ENCODE results near the gene ZNF831.
A peak's percentile ranks its signal among the peaks of the same experiment; 100 is the strongest.

The ZNF831 gene

DNA sequence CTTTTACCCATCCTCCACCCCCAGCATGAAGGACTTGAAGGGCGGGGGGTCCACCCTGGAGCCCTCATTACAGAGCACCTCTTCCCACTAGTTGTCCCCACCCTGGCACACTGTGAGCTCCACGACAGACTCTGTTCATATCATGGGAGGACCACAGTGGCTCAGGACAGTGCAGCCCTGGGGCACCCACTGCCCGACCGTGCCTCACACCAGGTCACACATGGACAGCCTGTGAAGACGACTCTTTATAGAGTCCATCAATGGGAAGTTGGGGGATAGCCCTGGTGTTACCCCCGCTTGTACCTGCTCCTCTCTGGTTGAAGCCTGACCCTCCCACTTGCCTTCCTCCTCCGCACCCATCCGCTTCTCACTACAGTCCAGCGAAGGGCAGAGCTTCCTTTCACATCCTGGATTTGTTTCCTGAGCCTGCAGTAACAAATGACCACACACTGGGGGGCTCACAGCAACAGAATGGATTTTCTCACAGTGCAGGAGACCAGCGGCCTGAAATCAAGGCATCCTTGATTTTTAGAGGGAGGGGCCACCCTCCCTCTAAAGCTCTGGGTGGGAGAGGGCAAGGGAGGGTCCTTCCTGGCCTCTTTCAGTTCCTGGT, 15.5 kb downstream of the ZNF831 start:
- H3K4me3 Mint-ChIP-seq = peak overlapping the region; percentile 77
- peaks cover 15% of the 10 kb centered on the region for H3K36me3 Mint-ChIP-seq
- peak overlapping the region; percentile 86 for H3K27ac Mint-ChIP-seq

DNA sequence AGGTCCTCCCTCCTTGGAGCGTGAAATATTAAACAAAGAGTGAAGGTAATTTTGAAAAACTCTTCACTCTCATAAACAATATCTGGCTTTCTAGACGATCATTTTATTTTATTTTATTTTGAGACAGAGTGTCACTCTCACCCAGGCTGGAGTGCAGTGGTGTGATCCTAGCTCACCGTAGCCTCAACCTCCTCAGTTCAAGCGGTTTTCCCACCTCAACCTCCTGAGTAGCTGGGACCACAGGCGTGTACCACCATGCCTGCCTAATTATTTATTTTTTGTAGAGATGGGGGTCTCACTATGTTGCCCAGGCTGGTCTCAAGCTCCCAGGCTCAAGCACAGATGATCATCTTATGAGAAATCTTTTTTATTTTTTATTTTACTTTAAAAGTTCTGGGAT, 16.4 kb downstream of the ZNF831 start:
- peaks cover 90% of the 10 kb centered on the region for H3K4me1 Mint-ChIP-seq
- H3K36me3 Mint-ChIP-seq = peaks cover 17% of the 10 kb centered on the region
- no peak overlapping the region for H3K4me3 Mint-ChIP-seq
- no peaks in the 10 kb centered on the region for H3K27me3 Mint-ChIP-seq
- peak overlapping the region; percentile 80 for H3K27ac Mint-ChIP-seq
- no peaks in the 10 kb centered on the region for H3K9me3 Mint-ChIP-seq

More for the DNA sequence above, 15.5 kb downstream of the ZNF831 start:
- no peaks in the 10 kb centered on the region for H3K9me3 Mint-ChIP-seq
- peaks cover 96% of the 10 kb centered on the region for H3K4me1 Mint-ChIP-seq
- H3K27me3 Mint-ChIP-seq = no peaks in the 10 kb centered on the region

DNA sequence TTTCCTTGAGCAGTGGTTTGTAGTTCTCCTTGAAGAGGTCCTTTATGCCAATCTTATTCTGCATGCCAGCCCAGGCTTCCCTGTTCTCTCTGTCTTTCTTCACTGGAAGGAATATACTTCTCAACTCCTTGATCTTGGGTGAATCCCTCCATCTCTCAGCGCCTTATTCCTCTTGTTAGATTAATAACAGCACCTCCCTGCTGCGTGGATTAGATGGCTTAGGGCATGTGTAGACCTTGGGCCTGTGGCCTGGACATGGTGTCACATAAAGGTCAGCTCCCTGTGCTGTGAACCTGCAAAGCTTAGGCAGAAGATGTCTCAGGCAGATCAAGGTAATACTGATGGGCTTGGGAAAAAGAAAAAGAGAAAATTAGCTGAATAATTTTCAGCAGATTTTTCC, 18.3 kb downstream of the ZNF831 start:
- H3K4me1 Mint-ChIP-seq = peaks cover 76% of the 10 kb centered on the region
- H3K4me3 Mint-ChIP-seq = no peak overlapping the region
- no peaks in the 10 kb centered on the region for H3K27me3 Mint-ChIP-seq
- no peak overlapping the region for H3K27ac Mint-ChIP-seq
- H3K36me3 Mint-ChIP-seq = peaks cover 12% of the 10 kb centered on the region
- no peaks in the 10 kb centered on the region for H3K9me3 Mint-ChIP-seq

DNA sequence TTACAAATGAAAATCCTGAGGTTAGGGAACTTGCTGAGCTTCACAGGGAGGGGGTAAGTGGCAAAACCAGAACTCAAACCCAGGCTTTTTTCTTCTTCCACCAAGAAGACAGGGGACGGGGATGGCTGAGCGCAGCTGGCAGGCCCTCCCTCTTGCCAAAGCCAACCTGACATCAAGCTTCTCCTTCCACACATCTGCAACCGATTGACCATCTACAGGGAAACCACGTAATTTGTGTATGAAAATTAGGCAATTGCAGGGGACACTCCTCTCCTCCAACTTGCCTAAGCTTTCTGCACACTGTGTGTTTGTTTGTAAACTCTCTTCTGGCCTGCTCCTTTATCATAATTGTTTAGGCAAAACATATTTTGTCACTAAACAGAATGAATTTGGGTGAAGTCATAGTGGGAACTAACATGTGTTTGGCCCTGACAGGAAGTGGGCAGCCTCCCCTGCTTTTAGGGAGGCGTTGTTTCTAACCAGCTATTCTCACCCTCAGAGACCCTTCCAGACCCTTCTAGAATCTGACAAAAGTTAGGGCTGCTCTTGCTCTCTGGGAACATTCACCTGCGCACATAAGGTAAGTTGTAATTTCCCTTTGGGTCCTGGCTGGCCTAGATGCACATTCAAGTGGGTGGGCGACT, 18.9 kb downstream of the ZNF831 start:
- Mint-ChIP-seq H3K27ac (peak overlapping the region; percentile 62), H3K9me3 (no peaks in the 10 kb centered on the region), H3K36me3 (peaks cover 12% of the 10 kb centered on the region), H3K4me3 (peak overlapping the region; percentile 36), H3K4me1 (peaks cover 76% of the 10 kb centered on the region), H3K27me3 (no peaks in the 10 kb centered on the region)

DNA sequence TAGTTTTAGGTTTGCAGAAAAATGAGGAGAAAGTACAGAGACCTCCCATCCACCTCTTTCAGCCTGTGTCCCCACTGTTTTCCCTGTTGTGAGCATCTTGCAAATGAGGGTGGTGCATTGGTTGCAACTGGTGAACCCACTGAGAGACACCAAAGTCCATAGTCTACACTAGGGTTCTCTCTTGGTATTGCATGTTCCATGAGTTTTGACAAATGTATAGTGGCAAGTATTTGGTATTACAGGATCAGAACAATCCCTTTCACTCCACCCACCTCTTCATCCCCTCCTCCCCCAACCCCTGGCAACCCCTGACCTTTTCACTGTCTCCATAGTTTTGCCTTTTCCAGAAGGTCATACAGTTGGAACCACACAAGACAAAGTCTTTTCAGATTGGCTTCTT, 20.1 kb downstream of the ZNF831 start:
- H3K27me3 Mint-ChIP-seq = no peaks in the 10 kb centered on the region
- no peaks in the 10 kb centered on the region for H3K9me3 Mint-ChIP-seq
- no peak overlapping the region for H3K27ac Mint-ChIP-seq
- H3K36me3 Mint-ChIP-seq = peaks cover 14% of the 10 kb centered on the region
- H3K4me3 Mint-ChIP-seq = no peak overlapping the region
- peaks cover 76% of the 10 kb centered on the region for H3K4me1 Mint-ChIP-seq

DNA sequence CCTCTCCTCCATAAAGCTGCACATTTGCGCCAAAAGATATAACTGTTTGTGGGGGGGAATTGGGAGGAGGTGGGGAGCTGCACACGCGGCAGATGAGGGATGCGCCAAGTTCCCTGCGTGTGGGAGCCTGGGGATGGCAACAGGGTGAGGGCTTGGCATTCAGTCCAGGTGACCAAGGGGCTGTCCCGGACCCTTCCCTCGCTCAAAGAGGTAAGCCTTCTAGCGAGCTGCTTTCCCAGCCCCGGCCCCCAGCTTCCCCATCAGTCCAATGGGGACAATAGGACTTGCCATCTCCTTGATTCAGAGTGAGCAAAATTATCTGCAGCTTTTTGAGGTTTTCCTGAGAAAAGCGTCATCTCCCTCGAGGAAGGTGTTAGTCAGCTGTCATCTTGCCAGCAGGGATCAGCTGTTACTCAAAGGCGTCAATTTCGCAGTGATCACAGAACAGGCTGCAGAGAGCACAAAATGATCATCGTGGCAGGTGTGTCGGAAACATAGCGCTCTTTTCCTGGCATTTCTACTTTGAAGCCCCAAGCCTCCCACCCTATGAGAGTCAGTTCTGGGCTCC, 21.3 kb downstream of the ZNF831 start:
- Mint-ChIP-seq H3K4me3 (no peak overlapping the region), H3K9me3 (no peaks in the 10 kb centered on the region), H3K27ac (no peak overlapping the region), H3K27me3 (no peaks in the 10 kb centered on the region), H3K4me1 (peaks cover 64% of the 10 kb centered on the region), H3K36me3 (peaks cover 14% of the 10 kb centered on the region)

DNA sequence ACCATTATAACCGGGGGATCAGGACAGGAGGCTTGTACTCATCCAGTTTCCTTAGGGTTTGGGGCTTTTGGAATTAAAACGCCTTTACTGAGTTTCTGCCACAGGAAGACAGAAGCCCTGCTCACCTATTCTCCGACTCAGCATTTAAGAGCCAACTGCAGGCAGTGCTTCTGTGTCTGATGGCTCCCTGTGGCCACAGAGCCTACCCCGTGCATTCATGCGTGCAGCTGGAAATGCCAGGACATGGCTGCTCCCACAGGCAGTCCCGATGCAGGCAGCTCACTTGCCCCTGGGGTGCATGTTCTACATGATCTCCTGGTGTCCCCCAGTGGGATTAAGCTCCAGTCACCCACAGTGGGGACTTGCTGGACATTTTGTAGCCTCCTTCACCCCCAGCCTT, 22.2 kb downstream of the ZNF831 start:
- peaks cover 15% of the 10 kb centered on the region for H3K36me3 Mint-ChIP-seq
- peaks cover 61% of the 10 kb centered on the region for H3K4me1 Mint-ChIP-seq
- H3K9me3 Mint-ChIP-seq = no peaks in the 10 kb centered on the region
- no peaks in the 10 kb centered on the region for H3K27me3 Mint-ChIP-seq
- no peak overlapping the region for H3K27ac Mint-ChIP-seq
- no peak overlapping the region for H3K4me3 Mint-ChIP-seq

DNA sequence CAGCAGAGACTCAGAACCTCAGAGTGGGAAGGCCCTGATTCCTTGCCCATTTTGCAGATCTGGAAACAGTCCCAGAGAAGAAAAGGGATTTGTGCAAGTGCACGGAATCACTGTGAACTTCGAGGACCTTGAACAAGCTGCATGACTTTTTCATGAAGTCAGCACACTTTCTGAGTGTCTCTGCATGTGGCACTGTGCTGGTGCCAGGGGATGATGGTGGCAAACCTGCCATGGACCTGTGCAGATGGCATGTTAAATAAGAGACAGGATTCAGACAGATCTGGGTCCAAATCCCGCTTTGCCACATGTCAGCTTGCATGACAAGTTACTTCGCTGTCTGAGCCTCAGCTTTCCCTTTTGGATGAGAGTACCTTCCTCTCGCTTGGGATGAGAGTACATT, 26.8 kb downstream of the ZNF831 start:
- Mint-ChIP-seq H3K36me3 (peaks cover 6% of the 10 kb centered on the region), H3K27me3 (no peaks in the 10 kb centered on the region), H3K27ac (peak overlapping the region; percentile 41), H3K4me1 (peaks cover 26% of the 10 kb centered on the region), H3K9me3 (no peaks in the 10 kb centered on the region), H3K4me3 (no peak overlapping the region)

DNA sequence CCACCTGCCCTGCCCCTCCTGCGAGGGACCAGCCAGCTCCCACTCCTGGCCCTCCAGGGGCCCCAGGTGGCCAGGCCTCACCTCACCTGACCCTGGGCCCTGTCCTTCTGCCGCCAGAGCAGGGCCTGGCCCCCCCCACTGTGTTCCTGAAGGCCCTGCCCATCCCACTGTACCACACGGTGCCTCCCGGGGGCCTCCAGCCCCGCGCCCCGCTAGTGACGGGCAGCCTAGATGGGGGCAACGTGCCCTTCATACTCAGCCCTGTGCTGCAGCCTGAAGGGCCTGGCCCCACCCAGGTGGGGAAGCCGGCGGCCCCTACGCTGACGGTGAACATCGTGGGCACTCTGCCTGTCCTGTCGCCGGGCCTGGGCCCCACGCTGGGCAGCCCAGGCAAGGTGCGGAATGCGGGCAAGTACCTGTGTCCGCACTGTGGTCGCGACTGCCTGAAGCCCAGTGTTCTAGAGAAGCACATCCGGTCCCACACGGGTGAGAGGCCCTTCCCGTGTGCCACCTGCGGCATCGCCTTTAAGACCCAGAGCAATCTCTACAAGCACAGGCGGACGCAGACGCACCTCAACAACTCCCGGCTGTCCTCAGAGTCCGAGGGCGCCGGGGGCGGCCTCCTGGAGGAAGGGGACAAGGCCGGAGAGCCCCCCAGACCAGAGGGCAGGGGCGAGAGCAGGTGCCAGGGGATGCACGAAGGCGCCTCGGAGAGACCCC, 27.6 kb downstream of the ZNF831 start:
- Mint-ChIP-seq H3K4me3 (no peak overlapping the region), H3K27me3 (no peaks in the 10 kb centered on the region), H3K9me3 (no peaks in the 10 kb centered on the region), H3K4me1 (peaks cover 26% of the 10 kb centered on the region), H3K27ac (no peak overlapping the region), H3K36me3 (peaks cover 6% of the 10 kb centered on the region)

DNA sequence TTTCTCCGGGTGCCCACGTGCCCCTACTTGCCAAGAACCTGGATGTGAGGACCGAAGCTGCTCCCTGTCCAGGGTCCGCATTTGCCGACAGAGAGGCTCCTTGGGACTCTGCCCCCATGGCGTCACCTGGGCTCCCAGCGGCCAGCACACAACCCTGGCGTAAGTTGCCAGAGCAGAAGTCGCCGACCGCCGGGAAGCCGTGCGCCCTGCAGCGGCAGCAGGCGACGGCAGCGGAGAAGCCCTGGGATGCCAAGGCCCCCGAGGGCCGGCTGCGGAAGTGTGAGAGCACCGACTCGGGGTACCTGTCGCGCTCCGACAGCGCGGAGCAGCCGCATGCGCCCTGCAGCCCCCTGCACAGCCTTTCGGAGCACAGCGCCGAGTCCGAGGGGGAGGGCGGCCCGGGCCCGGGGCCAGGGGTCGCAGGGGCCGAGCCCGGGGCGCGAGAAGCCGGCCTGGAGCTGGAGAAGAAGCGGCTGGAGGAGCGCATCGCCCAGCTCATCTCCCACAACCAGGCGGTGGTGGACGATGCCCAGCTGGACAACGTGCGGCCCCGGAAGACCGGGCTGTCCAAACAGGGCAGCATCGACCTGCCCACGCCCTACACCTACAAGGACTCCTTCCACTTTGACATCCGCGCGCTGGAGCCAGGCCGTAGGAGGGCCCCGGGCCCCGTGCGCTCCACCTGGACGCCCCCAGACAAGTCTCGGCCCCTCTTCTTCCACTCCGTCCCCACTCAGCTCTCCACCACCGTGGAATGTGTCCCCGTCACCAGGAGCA, 28.3 kb downstream of the ZNF831 start:
- Mint-ChIP-seq H3K9me3 (no peaks in the 10 kb centered on the region), H3K27me3 (no peaks in the 10 kb centered on the region), H3K4me3 (no peak overlapping the region), H3K36me3 (peaks cover 11% of the 10 kb centered on the region), H3K27ac (no peak overlapping the region), H3K4me1 (peaks cover 26% of the 10 kb centered on the region)

DNA sequence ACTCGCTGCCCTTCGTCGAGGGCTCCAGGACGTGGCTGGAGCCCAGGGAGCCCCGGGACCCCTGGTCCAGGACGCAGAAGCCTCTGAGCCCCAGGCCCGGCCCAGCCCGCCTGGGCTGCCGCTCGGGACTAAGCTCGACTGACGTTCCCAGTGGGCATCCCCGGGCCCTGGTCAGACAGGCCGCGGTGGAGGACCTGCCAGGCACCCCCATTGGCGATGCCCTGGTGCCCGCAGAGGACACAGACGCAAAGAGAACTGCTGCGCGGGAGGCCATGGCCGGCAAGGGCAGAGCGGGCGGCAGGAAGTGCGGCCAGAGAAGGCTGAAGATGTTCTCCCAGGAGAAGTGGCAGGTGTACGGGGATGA, 28.9 kb downstream of the ZNF831 start:
- H3K27ac Mint-ChIP-seq = no peak overlapping the region
- H3K27me3 Mint-ChIP-seq = no peaks in the 10 kb centered on the region
- H3K9me3 Mint-ChIP-seq = no peaks in the 10 kb centered on the region
- H3K4me3 Mint-ChIP-seq = no peak overlapping the region
- peaks cover 20% of the 10 kb centered on the region for H3K4me1 Mint-ChIP-seq
- peaks cover 10% of the 10 kb centered on the region for H3K36me3 Mint-ChIP-seq

DNA sequence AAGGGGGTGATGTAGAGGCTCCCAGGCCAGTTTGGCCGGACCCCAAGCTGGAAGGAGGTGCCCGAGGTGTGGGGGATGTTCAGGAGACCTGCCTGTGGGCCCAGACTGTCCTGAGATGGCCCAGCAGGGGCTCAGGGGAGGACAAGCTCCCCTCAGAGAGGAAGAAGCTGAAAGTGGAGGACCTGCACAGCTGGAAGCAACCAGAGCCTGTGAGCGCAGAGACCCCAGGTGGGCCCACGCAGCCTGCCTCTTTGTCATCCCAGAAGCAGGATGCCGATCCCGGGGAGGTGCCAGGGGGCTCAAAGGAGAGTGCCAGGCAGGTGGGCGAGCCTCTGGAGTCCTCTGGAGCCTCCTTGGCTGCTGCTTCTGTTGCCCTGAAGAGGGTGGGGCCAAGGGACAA, 29.7 kb downstream of the ZNF831 start:
- H3K4me3 Mint-ChIP-seq = no peak overlapping the region
- H3K36me3 Mint-ChIP-seq = peaks cover 6% of the 10 kb centered on the region
- H3K27me3 Mint-ChIP-seq = no peaks in the 10 kb centered on the region
- H3K9me3 Mint-ChIP-seq = no peaks in the 10 kb centered on the region
- peaks cover 12% of the 10 kb centered on the region for H3K4me1 Mint-ChIP-seq
- no peak overlapping the region for H3K27ac Mint-ChIP-seq

DNA sequence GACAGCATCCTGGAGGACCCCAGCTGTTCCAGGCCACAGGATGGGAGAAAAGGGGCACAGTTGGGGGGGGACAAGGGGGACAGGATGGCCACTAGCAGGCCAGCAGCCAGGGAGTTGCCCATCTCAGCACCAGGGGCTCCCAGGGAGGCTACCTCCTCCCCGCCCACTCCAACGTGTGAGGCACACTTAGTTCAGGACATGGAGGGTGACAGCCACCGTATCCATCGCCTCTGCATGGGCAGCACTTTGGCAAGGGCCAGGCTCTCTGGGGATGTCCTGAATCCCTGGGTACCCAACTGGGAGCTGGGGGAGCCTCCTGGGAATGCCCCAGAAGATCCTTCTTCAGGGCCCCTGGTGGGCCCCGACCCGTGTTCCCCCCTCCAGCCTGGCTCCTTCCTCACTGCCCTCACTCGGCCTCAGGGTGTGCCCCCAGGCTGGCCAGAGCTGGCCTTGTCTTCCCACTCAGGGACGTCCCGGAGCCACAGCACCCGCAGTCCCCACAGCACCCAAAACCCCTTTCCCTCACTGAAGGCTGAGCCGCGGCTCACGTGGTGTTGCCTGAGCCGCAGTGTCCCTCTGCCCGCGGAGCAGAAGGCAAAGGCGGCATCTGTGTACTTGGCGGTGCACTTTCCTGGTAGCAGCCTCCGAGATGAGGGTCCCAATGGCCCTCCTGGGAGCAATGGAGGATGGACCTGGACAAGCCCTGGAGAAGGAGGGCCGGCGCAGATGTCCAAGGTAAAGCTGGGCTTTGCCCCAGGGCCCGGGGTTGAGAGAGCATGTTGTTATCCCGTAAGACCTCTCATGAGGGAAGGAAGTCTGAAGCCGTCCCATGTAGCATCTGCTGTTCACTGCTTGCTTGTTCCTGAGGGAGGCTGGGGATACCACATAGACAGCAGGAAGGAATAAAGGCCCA, 30.7 kb downstream of the ZNF831 start:
- Mint-ChIP-seq H3K36me3 (peaks cover 13% of the 10 kb centered on the region), H3K27me3 (no peaks in the 10 kb centered on the region), H3K4me1 (peaks cover 7% of the 10 kb centered on the region), H3K9me3 (no peaks in the 10 kb centered on the region), H3K4me3 (no peak overlapping the region), H3K27ac (no peak overlapping the region)

DNA sequence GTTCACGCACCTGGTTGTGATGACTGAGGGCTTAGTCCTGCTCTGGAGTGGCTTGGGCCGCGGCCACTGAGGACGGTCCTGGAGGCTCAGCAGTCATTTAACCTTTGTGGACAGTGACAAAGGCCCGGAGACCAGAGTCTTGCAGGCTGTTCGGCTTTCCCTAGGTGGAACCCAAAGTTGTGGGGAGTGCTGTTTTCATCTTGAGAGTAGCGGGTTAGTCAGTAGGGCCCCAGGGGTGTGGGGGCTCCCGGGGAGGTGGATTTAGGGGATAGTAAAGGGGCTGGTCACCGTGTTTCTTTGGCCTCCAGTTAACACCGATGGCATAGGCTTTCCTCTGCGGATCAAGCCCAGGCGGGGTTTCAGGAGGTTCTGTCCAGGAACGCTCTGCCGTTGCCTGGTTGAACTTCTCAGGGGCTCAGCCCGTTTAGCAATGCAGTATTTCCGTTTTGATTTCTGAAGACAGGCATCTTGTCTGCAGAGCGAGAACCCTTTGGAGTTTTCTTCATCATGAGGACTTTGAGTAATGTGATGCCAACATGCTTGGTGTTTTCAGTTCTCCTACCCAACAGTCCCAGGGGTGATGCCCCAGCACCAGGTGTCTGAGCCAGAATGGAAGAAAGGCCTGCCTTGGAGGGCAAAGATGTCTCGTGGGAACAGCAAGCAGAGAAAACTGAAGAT, 31.8 kb downstream of the ZNF831 start:
- no peak overlapping the region for H3K27ac Mint-ChIP-seq
- H3K4me3 Mint-ChIP-seq = no peak overlapping the region
- peaks cover 24% of the 10 kb centered on the region for H3K36me3 Mint-ChIP-seq
- peaks cover 7% of the 10 kb centered on the region for H3K4me1 Mint-ChIP-seq
- H3K27me3 Mint-ChIP-seq = no peaks in the 10 kb centered on the region
- peaks cover 7% of the 10 kb centered on the region for H3K9me3 Mint-ChIP-seq
